Keratinocyte (primary cell): Measurements from ENCODE around the gene ANKMY1. TPM values are rescaled to one million over a fixed set of nuclear protein-coding genes. Genes with fewer than 3 reads are reported as not detected.

Experiments used
- DNase-seq: peaks from one replicate; pipeline ENCODE4 v3.0.0-alpha.2; 2011; ENCODE audit warnings: low read depth, missing footprints, low spot score
- FAIRE-seq: peaks from 2 replicates; lab custom pipeline; 2011; peaks lifted over from hg19 to GRCh38; lab: Jason Lieb, UNC
- H2AFZ ChIP-seq: 2 replicates; pipeline ENCODE4 v1.6.0; 2012; ENCODE audit warnings: low read length, control low read depth, inconsistent platforms; ENCODE audit not compliant: control insufficient read depth
- H3K27ac ChIP-seq: 2 replicates; pipeline ENCODE4 v1.5.1; 2011; ENCODE audit warnings: low read length; ENCODE audit not compliant: control insufficient read depth, insufficient read depth
- H3K27me3 ChIP-seq: 3 replicates; pipeline ENCODE4 v1.6.0; 2011; ENCODE audit warnings: low read length; ENCODE audit not compliant: control insufficient read depth, insufficient read depth; ENCODE audit errors: extremely low read depth
- H3K36me3 ChIP-seq, 2 experiments: 2 replicates in 1 of 2; 3 replicates in 1 of 2; pipeline ENCODE4 v1.5.1; 2011; ENCODE audit warnings: low read length in 2 of 2, mild to moderate bottlenecking in 1 of 2; ENCODE audit not compliant: control insufficient read depth in 2 of 2, insufficient read depth in 2 of 2; ENCODE audit errors: extremely low read depth in 1 of 2
- H3K4me1 ChIP-seq: 3 replicates; pipeline ENCODE4 v1.5.1; 2011; ENCODE audit warnings: low read length; ENCODE audit not compliant: control insufficient read depth, insufficient read depth; ENCODE audit errors: extremely low read depth
- H3K4me2 ChIP-seq: 3 replicates; pipeline ENCODE4 v1.6.0; 2011; ENCODE audit warnings: low read depth, low read length; ENCODE audit not compliant: control insufficient read depth, insufficient read depth; ENCODE audit errors: extremely low read depth
- H3K4me3 ChIP-seq, 3 experiments: fragments of 200-600 bp in 1 of 3; sonication (generic) in 1 of 3; 2 replicates in 2 of 3; 3 replicates in 1 of 3; pipeline ENCODE4 v1.5.1; 2011 to 2016; ENCODE audit warnings: low read length in 3 of 3, mild to moderate bottlenecking in 3 of 3, control low read depth in 2 of 3, inconsistent platforms in 1 of 3, low read depth in 1 of 3, mixed read lengths in 1 of 3, mixed run types in 1 of 3, moderate library complexity in 1 of 3; ENCODE audit not compliant: control insufficient read depth in 2 of 3, insufficient read depth in 2 of 3; ENCODE audit errors: extremely low read depth in 1 of 3
- H3K79me2 ChIP-seq: 2 replicates; pipeline ENCODE4 v1.6.0; 2012; ENCODE audit warnings: low read length; ENCODE audit not compliant: control insufficient read depth, insufficient read depth
- H3K9ac ChIP-seq: 3 replicates; pipeline ENCODE4 v1.6.0; 2011; ENCODE audit warnings: low read length; ENCODE audit not compliant: control insufficient read depth, insufficient read depth; ENCODE audit errors: extremely low read depth
- H3K9me1 ChIP-seq: 3 replicates; pipeline ENCODE4 v1.6.0; 2011; ENCODE audit warnings: low read length; ENCODE audit not compliant: control insufficient read depth, insufficient read depth; ENCODE audit errors: extremely low read depth
- H3K9me3 ChIP-seq: 2 replicates; pipeline ENCODE4 v1.5.1; 2012; ENCODE audit warnings: low read depth, low read length; ENCODE audit not compliant: control insufficient read depth
- H4K20me1 ChIP-seq: 3 replicates; pipeline ENCODE4 v1.6.0; 2011; ENCODE audit warnings: low read length; ENCODE audit not compliant: control insufficient read depth, insufficient read depth; ENCODE audit errors: extremely low read depth
- CTCF ChIP-seq, 3 experiments: IDR thresholded peaks in 1 of 3; conservative IDR thresholded peaks in 1 of 3; optimal IDR thresholded peaks in 1 of 3; 2 replicates in 2 of 3; 3 replicates in 1 of 3; pipeline versions ENCODE3 to v1.5.1; 2011; ENCODE audit warnings: low read length in 3 of 3, mild to moderate bottlenecking in 3 of 3, moderate library complexity in 2 of 3, control low read depth in 1 of 3, inconsistent platforms in 1 of 3; ENCODE audit not compliant: insufficient read depth in 2 of 3; ENCODE audit errors: extremely low read depth in 1 of 3
- EZH2 ChIP-seq: IDR thresholded peaks from one replicate; pipeline ENCODE4 v1.6.1; 2012; ENCODE audit warnings: inconsistent platforms, mild to moderate bottlenecking, low read length, moderate library complexity
- dilution Hi-C: fragments of 300-500 bp; cut with MboI; formaldehyde crosslinking; loops from one replicate; pipeline ENCODE4 v1.7.0; 2020; ENCODE audit warnings: low sequenced_read_pairs; ENCODE audit not compliant: extremely low pct_ligation_motif_present
- polyA plus RNA-seq, 5 experiments: library from polyadenylated mRNA; depleted of rRNA in 3 of 5; stranded (reverse) in 3 of 5; stranded (forward) in 1 of 5; unstranded in 1 of 5; fragments of >200 nt; gene quantifications; 1 replicate in 1 of 5; 2 replicates in 3 of 5; 3 replicates in 1 of 5; pipeline versions ENCODE4 v1.2.1 to v1.2.3, GENCODE V29; 2011 to 2012; ENCODE audit warnings: missing spikeins in 2 of 5, low read depth in 1 of 5, low replicate concordance in 1 of 5

The ANKMY1 gene
- polyA plus RNA-seq, 1 donor (not counting 4 experiments of a cell fraction or from before 2014, with no cell fraction given) = 3.3 TPM

GRCh38 chr2:240591784-240592183 lies 34.0 kb upstream of the ANKMY1 start:
- Histone ChIP-seq H3K27me3 (no peaks in the 10 kb centered on the region), H2AFZ (no peak overlapping the region), H3K4me1 (peaks cover 11% of the 10 kb centered on the region), H3K9me1 (peaks cover 3% of the 10 kb centered on the region), H3K9me3 (no peaks in the 10 kb centered on the region), H3K4me3 (no peak overlapping the region), H3K9ac (no peak overlapping the region), H3K79me2 (peaks cover 47% of the 10 kb centered on the region), H3K27ac (no peak overlapping the region), H4K20me1 (peaks cover 22% of the 10 kb centered on the region), H3K36me3 (peaks cover 5 to 23% of the 10 kb centered on the region in 2 experiments), H3K4me2 (no peak overlapping the region)
- no peak for TF ChIP-seq EZH2
- TF ChIP-seq CTCF (optimal IDR thresholded peaks at IDR 0.05 in 1 of 3, IDR thresholded peaks at IDR 0.05 in 1 of 3, conservative IDR thresholded peaks at IDR 0.05 in 1 of 3; ENCODE audit: extremely low read depth in 1 of 3, insufficient read depth in 2 of 3, low read length in 3 of 3) = no peak
- dilution Hi-C loops = no loop called here
- DNase-seq (no peak), FAIRE-seq (no peak)

- no peak for FAIRE-seq
- H3K79me2 ChIP-seq = peaks cover 47% of the 10 kb centered on the region
Measured at GRCh38 chr2:240591226-240591625, 33.4 kb upstream of the ANKMY1 start.

More at GRCh38 chr2:240591226-240591625, 33.4 kb upstream of the ANKMY1 start:
- Histone ChIP-seq H3K4me3 (no peak overlapping the region), H3K36me3 (peaks cover 5 to 18% of the 10 kb centered on the region in 2 experiments), H3K27me3 (no peaks in the 10 kb centered on the region), H4K20me1 (peaks cover 19% of the 10 kb centered on the region), H3K9me3 (no peaks in the 10 kb centered on the region), H3K27ac (no peak overlapping the region), H3K4me2 (no peak overlapping the region), H3K4me1 (peaks cover 11% of the 10 kb centered on the region), H3K9me1 (peaks cover 3% of the 10 kb centered on the region), H3K9ac (no peak overlapping the region), H2AFZ (no peak overlapping the region)
- TF ChIP-seq EZH2 = no peak
- no peak for TF ChIP-seq CTCF (optimal IDR thresholded peaks at IDR 0.05 in 1 of 3, IDR thresholded peaks at IDR 0.05 in 1 of 3, conservative IDR thresholded peaks at IDR 0.05 in 1 of 3; ENCODE audit: extremely low read depth in 1 of 3, insufficient read depth in 2 of 3, low read length in 3 of 3)
- dilution Hi-C loops = no loop called here
- no peak for DNase-seq
